GM12878 (cell line): ENCODE data around the gene SLC4A5. TPM values are rescaled to one million over a fixed set of nuclear protein-coding genes. Genes with fewer than 3 reads are reported as not detected.

Source experiments
- ATAC-seq: fragments of 200-7000 bp; cut with Tn5 transposase; 3 replicates; pipeline ENCODE4 v1.9.1; 2020; ENCODE audit warnings: mild to moderate bottlenecking, moderate library complexity
- BruUV-seq: library from RNA; stranded (reverse); fragments of 400-500 nt; replicated peaks from 2 replicates; lab custom pipeline; 2021; lab: Mats Ljungman, UMichigan
- CTCF ChIA-PET: fragments of 300-600 bp; sonication (Branson Sonifier 250); formaldehyde crosslinking; extraction: SDS; loops from one replicate; lab custom pipeline; 2021; ENCODE audit warnings: inconsistent platforms; lab: Yijun Ruan, JAX
- POLR2A ChIA-PET: fragments of 350-600 bp; formaldehyde crosslinking; extraction: SDS; loops from one replicate; lab custom pipeline; 2021; ENCODE audit warnings: inconsistent platforms; lab: Charles Lee
- RAD21 ChIA-PET: fragments of 300-600 bp; sonication (Branson Sonifier 250); formaldehyde crosslinking; loops from one replicate; lab custom pipeline; 2023; ENCODE audit warnings: antibody characterized with exemption; ENCODE audit not compliant: unreplicated experiment; lab: Charles Lee
- SMC1A ChIA-PET: fragments of 300-600 bp; sonication (Branson Sonifier 250); formaldehyde crosslinking; loops from one replicate; lab custom pipeline; 2023; ENCODE audit not compliant: unreplicated experiment, uncharacterized antibody; lab: Charles Lee
- DNase-seq: peaks from one replicate; pipeline ENCODE4 v3.0.0-alpha.2; 2011; ENCODE audit warnings: low read depth, low spot score
- FAIRE-seq: peaks from 3 replicates; lab custom pipeline; 2011; peaks lifted over from hg19 to GRCh38; lab: Jason Lieb, UNC
- H2AFZ ChIP-seq: 2 replicates; pipeline ENCODE4 v1.6.0; 2011; ENCODE audit warnings: low read depth, low read length, control low read depth; ENCODE audit not compliant: control insufficient read depth
- H3K27ac ChIP-seq: 2 replicates; pipeline ENCODE4 v1.5.1; 2011; ENCODE audit warnings: control low read depth; ENCODE audit not compliant: control insufficient read depth, insufficient read depth
- H3K27me3 ChIP-seq, 2 experiments: replicated peaks in 1 of 2; 2 replicates each; pipeline versions ENCODE4 v1.6.0 to v1.6.1; 2011; ENCODE audit warnings: low read length in 1 of 2; ENCODE audit not compliant: control insufficient read depth in 2 of 2, insufficient read depth in 2 of 2
- H3K36me3 ChIP-seq, 2 experiments: 2 replicates each; pipeline ENCODE4 v1.5.1; 2011; ENCODE audit warnings: low read length in 1 of 2; ENCODE audit not compliant: control insufficient read depth in 2 of 2, insufficient read depth in 2 of 2
- H3K4me1 ChIP-seq: 2 replicates; pipeline ENCODE4 v1.6.1; 2011; ENCODE audit warnings: mild to moderate bottlenecking, low read length, moderate library complexity, mixed read lengths; ENCODE audit not compliant: control insufficient read depth, insufficient read depth
- H3K4me2 ChIP-seq: 2 replicates; pipeline ENCODE4 v1.6.0; 2011; ENCODE audit warnings: control low read depth; ENCODE audit not compliant: control insufficient read depth, insufficient read depth
- H3K4me3 ChIP-seq: fragments of 200-600 bp; sonication (generic); 2 replicates; pipeline ENCODE4 v1.5.1; 2016
- H3K79me2 ChIP-seq: 2 replicates; pipeline ENCODE4 v1.6.0; 2011; ENCODE audit warnings: low read length; ENCODE audit not compliant: control insufficient read depth, insufficient read depth
- H3K9ac ChIP-seq: 2 replicates; pipeline ENCODE4 v1.8.0; 2011; ENCODE audit warnings: low read length, control low read depth, mixed read lengths; ENCODE audit not compliant: control insufficient read depth, insufficient read depth
- H3K9me3 ChIP-seq: replicated peaks from 3 replicates; pipeline ENCODE4 v1.5.1; 2011; ENCODE audit warnings: mild to moderate bottlenecking, low read length; ENCODE audit not compliant: control insufficient read depth, insufficient read depth
- H4K20me1 ChIP-seq: 2 replicates; pipeline ENCODE4 v1.6.0; 2011; ENCODE audit not compliant: control insufficient read depth, insufficient read depth
- CBFB ChIP-seq: IDR thresholded peaks from 2 replicates; pipeline ENCODE4 v1.6.1; 2016; ENCODE audit warnings: antibody characterized with exemption, low read depth
- CHD1 ChIP-seq: IDR thresholded peaks from 2 replicates; pipeline ENCODE4 v1.6.1; 2012; ENCODE audit warnings: low read depth, low read length, improper control_type of control experiment
- CHD2 ChIP-seq: IDR thresholded peaks from 2 replicates; pipeline ENCODE4 v1.6.1; 2011; ENCODE audit warnings: low read depth, low read length, improper control_type of control experiment, borderline replicate concordance
- IRF4 ChIP-seq: IDR thresholded peaks from 2 replicates; pipeline ENCODE4 v1.6.1; 2011; ENCODE audit warnings: low read depth, low read length
- JUNB ChIP-seq: IDR thresholded peaks from 2 replicates; pipeline ENCODE4 v1.6.1; 2016; ENCODE audit warnings: antibody characterized with exemption, mild to moderate bottlenecking
- KAT2A ChIP-seq: conservative IDR thresholded peaks from 2 replicates; pipeline ENCODE4 v1.6.1; 2011; ENCODE audit warnings: low read depth, low read length; ENCODE audit not compliant: control insufficient read depth
- MTA3 ChIP-seq: IDR thresholded peaks from 2 replicates; pipeline ENCODE4 v1.6.1; 2012; ENCODE audit warnings: low read length, inconsistent platforms, borderline replicate concordance
- PML ChIP-seq: IDR thresholded peaks from 2 replicates; pipeline ENCODE4 v1.6.1; 2012; ENCODE audit warnings: low read length, inconsistent platforms
- POLR2A ChIP-seq: IDR thresholded peaks from 2 replicates; pipeline ENCODE4 v1.6.1; 2011; ENCODE audit warnings: low read depth, mild to moderate bottlenecking, low read length
- POU2F2 ChIP-seq: IDR thresholded peaks from 3 replicates; pipeline ENCODE4 v1.6.1; 2011; ENCODE audit warnings: low read depth, mild to moderate bottlenecking, low read length, borderline replicate concordance
- RAD51 ChIP-seq: fragments of 450-650 bp; IDR thresholded peaks from 2 replicates; pipeline ENCODE4 v1.6.1; 2016; ENCODE audit warnings: moderate library complexity, mild to moderate bottlenecking, inconsistent platforms
- RUNX3 ChIP-seq: IDR thresholded peaks from 2 replicates; pipeline ENCODE4 v1.6.1; 2012; ENCODE audit warnings: low read length, inconsistent platforms
- SREBF1 ChIP-seq: IDR thresholded peaks from 2 replicates; pipeline ENCODE4 v1.6.1; 2012; ENCODE audit warnings: mild to moderate bottlenecking, low read length
- SRF ChIP-seq, 2 experiments: IDR thresholded peaks; 2 replicates each; pipeline ENCODE4 v1.6.1; 2011; ENCODE audit warnings: low read depth in 2 of 2, low read length in 2 of 2, mild to moderate bottlenecking in 1 of 2, moderate library complexity in 1 of 2
- TCF7 ChIP-seq: IDR thresholded peaks from 2 replicates; pipeline ENCODE4 v1.6.1; 2014; ENCODE audit warnings: antibody characterized with exemption, borderline replicate concordance
- ZNF217 ChIP-seq: fragments of 450-650 bp; IDR thresholded peaks from 2 replicates; pipeline ENCODE4 v1.6.1; 2017; ENCODE audit warnings: antibody characterized with exemption, mild to moderate bottlenecking
- ZNF24 ChIP-seq: fragments of 450-650 bp; IDR thresholded peaks from 2 replicates; pipeline ENCODE4 v1.6.1; 2017; ENCODE audit warnings: antibody characterized with exemption, mild to moderate bottlenecking
- in situ Hi-C: fragments of 300-500 bp; cut with MboI; formaldehyde crosslinking; loops from 9 replicates; pipeline ENCODE4 v1.14.3; 2018; ENCODE audit warnings: mixed read lengths
- intact Hi-C: fragments of 100-400 bp; cut with micrococcal nuclease; formaldehyde crosslinking; loops from one replicate; pipeline ENCODE4 v1.14.2; 2022; ENCODE audit not compliant: unreplicated experiment
- polyA plus RNA-seq, 11 experiments: library from polyadenylated mRNA; depleted of rRNA in 4 of 11; unstranded in 6 of 11; stranded (reverse) in 5 of 11; fragments of >200 nt; fragmentation: Nextera tagmentation in 4 of 11; fragmentation: Illumina TruSeq in 1 of 11; extraction: Ambion mirVana in 4 of 11; extraction: Trizol in 1 of 11; gene quantifications; 1 replicate in 1 of 11; 2 replicates in 10 of 11; pipeline versions ENCODE4 v1.2.1 to v1.2.3, GENCODE V29; 2011 to 2016; ENCODE audit warnings: inconsistent platforms in 2 of 11, missing spikeins in 2 of 11, low read depth in 1 of 11
- total RNA-seq, 4 experiments: library from RNA; depleted of rRNA in 3 of 4; stranded (reverse); fragments of >200 nt in 3 of 4; fragmentation: Illumina TruSeq in 1 of 4; extraction: Trizol in 1 of 4; gene quantifications; 2 replicates each; pipeline versions ENCODE4 v1.2.1 to v1.2.3, GENCODE V29; 2013 to 2021
- TF ChIP-seq, protein P1 (sequence below): fragments of 450-650 bp; IDR thresholded peaks from 2 replicates; pipeline ENCODE4 v1.6.1; 2017; ENCODE audit warnings: mild to moderate bottlenecking, moderate library complexity
- TF ChIP-seq, protein P2 (sequence below): fragments of 450-650 bp; IDR thresholded peaks from 2 replicates; pipeline ENCODE4 v1.6.1; 2017; ENCODE audit warnings: mild to moderate bottlenecking
- TF ChIP-seq, protein P3 (sequence below): fragments of 450-650 bp; IDR thresholded peaks from 2 replicates; pipeline ENCODE4 v1.6.1; 2017; ENCODE audit warnings: low read depth, mild to moderate bottlenecking, moderate library complexity

The SLC4A5 gene
- total and polyA plus RNA-seq, 10 of the 15 experiments (the other 5 are each of a cell fraction or from before 2014, with no cell fraction given), result 0.15 to 4.7 (median 1.6) TPM

DNA sequence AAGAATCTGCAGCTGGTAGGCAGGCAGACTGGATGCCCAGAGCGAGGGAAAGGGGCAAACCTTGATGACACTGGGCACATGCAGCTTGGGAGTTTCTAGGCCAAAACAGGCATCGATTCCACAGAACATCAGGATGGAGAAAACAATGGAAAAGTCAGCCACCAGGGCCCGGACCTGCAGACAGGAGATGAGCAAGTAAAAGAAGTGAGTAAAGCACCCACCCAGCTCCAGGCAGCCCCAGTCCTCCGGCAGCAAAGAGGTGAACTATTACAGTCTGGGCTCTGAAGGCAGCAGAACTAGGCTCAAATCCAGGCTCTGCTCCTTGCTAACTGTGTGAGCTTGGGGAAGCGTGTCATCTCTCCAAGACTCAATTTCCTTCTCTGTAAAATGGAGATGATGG lies 108.2 kb downstream of the SLC4A5 start (continued):
- TF ChIP-seq, protein P1, sequence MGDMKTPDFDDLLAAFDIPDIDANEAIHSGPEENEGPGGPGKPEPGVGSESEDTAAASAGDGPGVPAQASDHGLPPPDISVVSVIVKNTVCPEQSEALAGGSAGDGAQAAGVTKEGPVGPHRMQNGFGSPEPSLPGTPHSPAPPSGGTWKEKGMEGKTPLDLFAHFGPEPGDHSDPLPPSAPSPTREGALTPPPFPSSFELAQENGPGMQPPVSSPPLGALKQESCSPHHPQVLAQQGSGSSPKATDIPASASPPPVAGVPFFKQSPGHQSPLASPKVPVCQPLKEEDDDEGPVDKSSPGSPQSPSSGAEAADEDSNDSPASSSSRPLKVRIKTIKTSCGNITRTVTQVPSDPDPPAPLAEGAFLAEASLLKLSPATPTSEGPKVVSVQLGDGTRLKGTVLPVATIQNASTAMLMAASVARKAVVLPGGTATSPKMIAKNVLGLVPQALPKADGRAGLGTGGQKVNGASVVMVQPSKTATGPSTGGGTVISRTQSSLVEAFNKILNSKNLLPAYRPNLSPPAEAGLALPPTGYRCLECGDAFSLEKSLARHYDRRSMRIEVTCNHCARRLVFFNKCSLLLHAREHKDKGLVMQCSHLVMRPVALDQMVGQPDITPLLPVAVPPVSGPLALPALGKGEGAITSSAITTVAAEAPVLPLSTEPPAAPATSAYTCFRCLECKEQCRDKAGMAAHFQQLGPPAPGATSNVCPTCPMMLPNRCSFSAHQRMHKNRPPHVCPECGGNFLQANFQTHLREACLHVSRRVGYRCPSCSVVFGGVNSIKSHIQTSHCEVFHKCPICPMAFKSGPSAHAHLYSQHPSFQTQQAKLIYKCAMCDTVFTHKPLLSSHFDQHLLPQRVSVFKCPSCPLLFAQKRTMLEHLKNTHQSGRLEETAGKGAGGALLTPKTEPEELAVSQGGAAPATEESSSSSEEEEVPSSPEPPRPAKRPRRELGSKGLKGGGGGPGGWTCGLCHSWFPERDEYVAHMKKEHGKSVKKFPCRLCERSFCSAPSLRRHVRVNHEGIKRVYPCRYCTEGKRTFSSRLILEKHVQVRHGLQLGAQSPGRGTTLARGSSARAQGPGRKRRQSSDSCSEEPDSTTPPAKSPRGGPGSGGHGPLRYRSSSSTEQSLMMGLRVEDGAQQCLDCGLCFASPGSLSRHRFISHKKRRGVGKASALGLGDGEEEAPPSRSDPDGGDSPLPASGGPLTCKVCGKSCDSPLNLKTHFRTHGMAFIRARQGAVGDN, result no peak
- no peak for TF ChIP-seq CHD2

DNA sequence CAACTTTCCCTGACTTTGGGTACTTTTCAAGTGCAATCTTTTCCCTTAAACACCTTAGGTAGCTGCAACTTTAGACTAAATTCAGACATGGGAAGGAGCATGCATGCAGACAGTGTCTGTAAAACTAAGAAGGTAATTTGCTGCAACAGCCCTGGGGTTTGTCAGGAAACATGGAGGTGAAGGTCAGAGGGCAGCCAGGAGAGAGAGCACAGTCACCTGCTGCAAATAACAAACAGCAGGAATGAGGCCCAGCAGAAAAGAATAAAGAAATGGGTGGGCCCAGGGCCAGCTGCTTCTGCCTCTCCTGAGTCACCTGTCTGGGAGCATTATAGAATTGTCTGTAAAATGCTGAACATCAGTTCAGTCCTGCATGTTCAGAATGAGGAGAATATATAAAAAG lies 109.6 kb downstream of the SLC4A5 start:
- H2AFZ ChIP-seq, result no peak overlapping the region
- no peaks in the 10 kb centered on the region for H4K20me1 ChIP-seq
- H3K4me2 ChIP-seq, result no peak overlapping the region
- RAD21 ChIA-PET, result no interaction called here
- POLR2A ChIA-PET, result no interaction called here
- no peak overlapping the region for H3K4me3 ChIP-seq
- ATAC-seq, result no peak
- no peaks in the 10 kb centered on the region for H3K9me3 ChIP-seq
- FAIRE-seq, result no peak
- no peak overlapping the region for H3K9ac ChIP-seq
- no peaks in the 10 kb centered on the region for H3K36me3 ChIP-seq
- no peaks in the 10 kb centered on the region for H3K27me3 ChIP-seq
- TF ChIP-seq CHD1, result no peak
- TF ChIP-seq, protein P2, sequence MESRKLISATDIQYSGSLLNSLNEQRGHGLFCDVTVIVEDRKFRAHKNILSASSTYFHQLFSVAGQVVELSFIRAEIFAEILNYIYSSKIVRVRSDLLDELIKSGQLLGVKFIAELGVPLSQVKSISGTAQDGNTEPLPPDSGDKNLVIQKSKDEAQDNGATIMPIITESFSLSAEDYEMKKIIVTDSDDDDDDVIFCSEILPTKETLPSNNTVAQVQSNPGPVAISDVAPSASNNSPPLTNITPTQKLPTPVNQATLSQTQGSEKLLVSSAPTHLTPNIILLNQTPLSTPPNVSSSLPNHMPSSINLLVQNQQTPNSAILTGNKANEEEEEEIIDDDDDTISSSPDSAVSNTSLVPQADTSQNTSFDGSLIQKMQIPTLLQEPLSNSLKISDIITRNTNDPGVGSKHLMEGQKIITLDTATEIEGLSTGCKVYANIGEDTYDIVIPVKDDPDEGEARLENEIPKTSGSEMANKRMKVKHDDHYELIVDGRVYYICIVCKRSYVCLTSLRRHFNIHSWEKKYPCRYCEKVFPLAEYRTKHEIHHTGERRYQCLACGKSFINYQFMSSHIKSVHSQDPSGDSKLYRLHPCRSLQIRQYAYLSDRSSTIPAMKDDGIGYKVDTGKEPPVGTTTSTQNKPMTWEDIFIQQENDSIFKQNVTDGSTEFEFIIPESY, result no peak
- TF ChIP-seq RUNX3, result no peak
- TF ChIP-seq SREBF1, result no peak
- TF ChIP-seq KAT2A, result no peak
- no peak for TF ChIP-seq TCF7
- TF ChIP-seq POU2F2, result no peak
- no peak for TF ChIP-seq IRF4
- no peak for TF ChIP-seq CBFB
- TF ChIP-seq RAD51, result no peak
- no peak for TF ChIP-seq JUNB
- no peak for TF ChIP-seq MTA3
- TF ChIP-seq PML, result no peak
- TF ChIP-seq SRF (IDR thresholded peaks at IDR 0.05; ENCODE audit: low read depth in 2 of 2, low read length in 2 of 2), result no peak
- no peak for TF ChIP-seq ZNF24
- TF ChIP-seq POLR2A, result no peak
- TF ChIP-seq ZNF217, result no peak
- TF ChIP-seq, protein P3, sequence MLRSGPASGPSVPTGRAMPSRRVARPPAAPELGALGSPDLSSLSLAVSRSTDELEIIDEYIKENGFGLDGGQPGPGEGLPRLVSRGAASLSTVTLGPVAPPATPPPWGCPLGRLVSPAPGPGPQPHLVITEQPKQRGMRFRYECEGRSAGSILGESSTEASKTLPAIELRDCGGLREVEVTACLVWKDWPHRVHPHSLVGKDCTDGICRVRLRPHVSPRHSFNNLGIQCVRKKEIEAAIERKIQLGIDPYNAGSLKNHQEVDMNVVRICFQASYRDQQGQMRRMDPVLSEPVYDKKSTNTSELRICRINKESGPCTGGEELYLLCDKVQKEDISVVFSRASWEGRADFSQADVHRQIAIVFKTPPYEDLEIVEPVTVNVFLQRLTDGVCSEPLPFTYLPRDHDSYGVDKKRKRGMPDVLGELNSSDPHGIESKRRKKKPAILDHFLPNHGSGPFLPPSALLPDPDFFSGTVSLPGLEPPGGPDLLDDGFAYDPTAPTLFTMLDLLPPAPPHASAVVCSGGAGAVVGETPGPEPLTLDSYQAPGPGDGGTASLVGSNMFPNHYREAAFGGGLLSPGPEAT, result no peak
- no peak for DNase-seq
- intact Hi-C loops (loop anchor here (10.0 kb wide), 1 partner anchor 409 kb away; the partner anchor contains the start of gene STAMBP), in situ Hi-C loops (no loop called here)
- BruUV-seq, result no TSS peak
- CTCF ChIA-PET, result interaction anchor here (2.1 kb wide), 1 partner anchor 16 kb away, joined by 11 read pairs; no protein-coding TSS in a partner anchor
- no peaks in the 10 kb centered on the region for H3K79me2 ChIP-seq
- H3K27ac ChIP-seq, result no peak overlapping the region
- no peaks in the 10 kb centered on the region for H3K4me1 ChIP-seq
- SMC1A ChIA-PET, result no interaction called here
